HG03039 (cell line): ENCODE results near the gene VASN.
"Not testable (repeated sequence)": the region's sequence is repeated elsewhere in the genome, so short reads cannot be mapped to it uniquely, and the experiment has no call there.

Source experiments
- ATAC-seq: cut with Tn5 transposase; IDR thresholded peaks from one replicate; pipeline ENCODE4 v1.9.1; 2021; ENCODE audit warnings: mild to moderate bottlenecking, moderate library complexity; ENCODE audit not compliant: unreplicated experiment

The VASN gene

DNA sequence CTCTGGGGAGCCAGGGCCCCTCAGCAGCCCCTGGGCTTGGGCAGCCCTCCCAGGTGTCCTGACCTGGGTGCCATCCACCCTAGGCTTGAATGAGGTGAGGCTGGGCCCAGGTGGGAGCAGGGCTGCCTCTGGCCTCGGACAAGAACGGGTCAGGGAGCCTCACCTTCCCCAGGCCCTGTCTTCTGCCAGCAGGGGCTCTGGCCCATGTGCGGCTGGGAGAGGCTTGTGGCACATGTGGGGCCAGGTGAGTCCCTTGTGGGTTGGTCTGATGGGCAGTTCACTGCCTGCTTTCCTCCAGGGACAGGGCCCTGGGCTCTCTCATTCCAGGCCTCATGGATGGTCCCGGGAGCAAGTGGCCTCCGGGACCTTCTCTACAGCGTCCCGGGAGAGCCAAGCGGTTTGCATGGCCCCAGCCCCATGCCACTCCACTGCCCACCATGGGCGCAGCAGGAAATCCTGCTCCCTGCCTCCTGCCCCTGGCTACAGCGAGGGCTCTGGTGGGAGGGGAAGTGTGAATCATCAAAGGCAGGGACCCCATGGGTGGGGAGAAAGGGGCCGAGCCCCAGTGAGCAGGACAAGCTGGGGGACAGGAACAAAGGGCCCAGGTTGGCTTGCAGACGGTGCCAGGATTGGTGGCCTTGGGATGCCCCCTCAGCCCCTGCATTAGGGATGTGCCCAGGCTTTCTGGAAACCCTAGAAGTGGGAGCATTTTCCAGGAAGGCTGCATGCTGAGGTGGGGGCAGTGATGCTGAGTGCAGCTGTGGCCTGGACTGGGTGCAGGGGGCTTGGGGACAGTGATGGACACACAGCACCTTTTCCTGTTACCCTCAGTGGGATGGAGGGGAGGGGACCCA, 12.2 kb downstream of the VASN start:
- ATAC-seq, result no peak

- ATAC-seq, result no peak
Measured at GRCh38 chr16:4384509-4384942, 12.9 kb downstream of the VASN start.

- no peak for ATAC-seq
Measured at GRCh38 chr16:4385066-4385788, 13.6 kb downstream of the VASN start.

DNA sequence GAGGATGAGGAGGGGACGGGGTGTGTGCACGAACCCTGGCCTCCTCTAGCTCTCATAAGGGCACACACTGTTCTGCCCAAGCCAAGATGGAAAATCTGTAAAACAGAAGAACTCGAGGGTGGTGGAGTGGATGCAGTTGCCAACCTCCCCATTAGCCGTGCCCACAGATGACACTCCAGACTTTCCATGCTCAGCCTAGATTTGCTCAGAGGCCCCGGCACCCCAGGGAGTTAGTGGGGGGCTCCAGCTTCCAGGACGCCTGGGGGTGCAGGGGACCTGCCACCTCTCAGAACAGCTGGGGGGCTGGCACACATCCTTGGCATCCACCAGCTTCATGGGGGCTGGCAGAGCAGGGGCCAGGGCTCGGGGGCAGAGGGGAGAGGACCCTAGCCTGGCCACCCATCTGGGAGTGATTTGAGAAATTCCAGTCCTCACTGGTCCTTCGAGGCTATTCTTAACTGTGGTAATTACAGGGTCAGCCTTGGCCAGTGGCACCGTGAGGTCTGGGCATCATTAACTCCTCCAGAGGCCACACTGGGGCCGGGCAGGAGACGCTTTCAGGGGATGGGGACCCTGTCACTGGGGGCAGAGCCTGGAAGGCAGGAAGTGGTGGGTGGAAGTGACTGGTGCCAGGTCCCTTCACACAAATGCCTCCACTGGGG, 14.3 kb downstream of the VASN start:
- no peak for ATAC-seq

DNA sequence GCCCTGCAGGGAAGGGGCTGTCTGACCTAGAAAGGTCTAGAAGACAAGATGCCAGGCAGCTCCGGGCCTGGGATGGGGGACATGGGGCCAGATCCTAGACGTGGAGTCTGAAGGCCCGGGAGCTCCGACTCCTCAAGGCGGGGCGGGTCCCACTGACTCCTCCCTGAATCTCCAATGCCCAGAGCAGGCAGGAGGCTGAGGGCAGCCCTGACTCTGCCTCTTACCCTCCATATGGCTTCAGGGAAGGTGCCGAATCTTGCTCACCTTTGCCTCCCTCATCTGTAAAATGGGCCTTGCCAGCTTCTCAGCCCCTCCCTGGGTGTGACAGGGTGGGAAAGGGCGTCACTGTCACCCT, 14.8 kb downstream of the VASN start:
- no peak for ATAC-seq

- ATAC-seq, result no peak
Measured at GRCh38 chr16:4386951-4387565, 15.4 kb downstream of the VASN start.

GRCh38 chr16:4387781-4388180, 16.1 kb downstream of the VASN start:
- ATAC-seq, result no peak

DNA sequence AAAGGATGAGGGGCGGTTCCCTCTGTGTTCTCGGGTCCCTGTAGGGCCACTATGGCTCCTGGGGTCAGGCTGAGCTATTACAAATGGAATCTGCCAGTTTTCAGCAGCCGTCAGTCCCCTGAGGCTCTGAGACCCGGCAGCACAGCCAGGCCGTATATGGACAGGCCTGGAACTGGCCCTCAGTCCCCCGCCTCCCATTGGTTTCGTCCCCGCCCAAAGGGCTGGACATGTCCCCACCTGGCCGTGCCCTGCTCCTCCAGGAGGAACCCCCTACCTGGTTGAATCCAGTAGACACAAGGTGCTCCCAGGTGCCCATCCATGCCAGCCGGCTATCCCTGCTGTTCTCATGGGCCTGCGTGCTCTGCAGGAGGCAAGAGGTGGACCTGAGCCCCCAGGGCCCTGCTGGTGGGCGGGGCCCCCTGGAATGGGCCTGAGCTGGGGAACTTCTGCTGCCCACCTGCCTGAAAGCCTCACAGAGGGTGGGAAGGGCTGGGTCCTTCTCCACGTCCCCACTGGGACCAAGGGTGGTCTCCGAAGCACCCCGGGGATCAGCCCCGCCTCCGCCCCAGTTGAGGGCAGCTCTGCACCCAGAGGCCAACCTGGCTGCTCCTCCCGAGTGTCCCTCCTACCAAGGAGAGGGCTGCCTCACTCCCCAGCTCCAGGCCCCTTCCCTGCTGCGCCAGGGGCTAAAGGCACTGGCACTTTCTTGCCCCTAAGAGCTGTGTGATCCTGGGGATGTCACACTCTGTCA, 16.8 kb downstream of the VASN start:
- ATAC-seq, result no peak

DNA sequence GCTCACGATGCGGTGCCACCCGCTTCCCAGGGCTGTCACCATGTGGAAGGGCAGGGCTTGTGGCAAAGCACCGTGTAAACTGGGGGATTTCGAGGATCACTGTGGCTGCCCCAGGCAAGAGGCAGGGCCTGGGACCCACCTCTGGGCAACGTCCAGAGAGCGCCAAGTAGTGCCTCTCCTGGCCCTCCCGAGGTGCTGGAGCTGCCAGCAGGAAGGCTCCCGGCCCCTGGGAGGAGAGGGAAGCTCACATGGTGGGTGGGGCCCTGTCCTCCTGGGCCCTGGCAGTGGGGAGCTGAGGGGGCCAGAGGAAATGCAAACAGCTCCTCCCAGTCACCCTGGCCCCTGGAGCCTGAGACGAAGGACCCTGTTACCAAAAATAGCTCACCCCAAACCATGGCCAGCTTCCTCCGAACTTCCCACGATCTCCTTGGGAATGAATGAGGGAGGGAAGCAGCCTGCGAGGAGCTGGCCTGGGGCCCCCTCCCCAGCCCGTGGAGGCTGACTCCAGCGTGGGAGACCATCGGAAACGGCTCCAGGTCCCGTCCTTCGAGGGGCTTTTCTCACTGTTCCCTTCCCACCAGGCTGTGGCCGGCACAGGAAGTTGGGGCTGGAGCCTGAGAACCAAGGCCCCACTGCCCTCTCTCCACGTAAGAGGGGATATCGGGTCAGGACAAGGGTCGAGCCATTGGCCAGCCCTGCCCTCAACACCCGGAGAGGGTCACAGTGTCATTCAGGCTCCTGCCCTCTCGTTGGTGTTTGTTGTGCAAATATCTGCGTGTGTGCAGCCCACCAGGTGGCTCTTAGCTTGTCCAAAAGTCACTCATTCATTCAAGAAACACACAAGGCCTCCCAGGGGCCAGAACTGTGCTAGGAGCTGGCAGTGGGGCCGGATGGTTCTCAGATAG, 17.7 kb downstream of the VASN start:
- ATAC-seq, result no peak

- ATAC-seq, result no peak
Measured at GRCh38 chr16:4390266-4391260, 18.9 kb downstream of the VASN start.

- ATAC-seq, result no peak
Measured at GRCh38 chr16:4391631-4392381, 20.2 kb downstream of the VASN start.

DNA sequence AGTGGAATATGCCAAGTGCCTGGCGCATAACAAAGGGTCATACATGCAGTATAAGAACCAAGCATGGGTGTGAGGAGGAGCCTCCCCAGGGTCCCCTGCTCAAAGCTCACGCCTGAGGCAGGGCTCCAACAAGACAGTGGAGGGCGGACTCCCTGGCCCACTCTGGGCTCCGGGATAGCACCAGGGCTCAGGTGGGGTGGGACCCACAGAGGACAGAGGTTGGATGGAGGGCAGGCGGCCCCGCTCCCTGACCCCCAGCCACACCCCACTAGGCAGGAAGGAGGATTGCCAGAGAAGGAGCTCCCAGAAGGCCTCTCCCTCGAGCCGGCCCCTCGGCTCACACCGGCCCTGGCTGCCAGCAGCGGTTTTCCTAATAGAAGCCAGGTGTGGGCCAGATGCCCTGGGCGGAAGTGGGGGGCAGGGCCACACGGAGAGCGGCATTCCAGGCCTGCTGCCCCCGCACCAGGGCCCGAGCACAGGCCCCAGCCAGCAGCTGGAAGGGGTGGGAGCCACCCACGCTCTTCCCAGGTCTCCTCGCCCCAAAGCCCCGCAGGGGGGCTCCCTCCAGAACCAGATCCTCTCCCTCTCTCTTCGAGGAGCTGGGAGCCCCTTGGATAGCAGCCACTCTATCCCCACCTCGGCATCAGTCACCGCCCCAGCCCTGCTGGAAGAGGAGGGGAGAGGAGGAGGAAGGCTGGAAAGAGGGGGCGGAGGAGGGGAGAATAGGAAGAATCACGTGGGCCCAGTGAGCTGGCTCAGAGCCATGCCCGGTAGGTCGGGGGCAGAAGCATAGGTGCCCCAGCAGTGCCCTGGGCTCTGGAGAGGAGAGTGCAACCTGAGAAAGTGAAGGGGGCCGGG, 21.0 kb downstream of the VASN start:
- ATAC-seq, result no peak

DNA sequence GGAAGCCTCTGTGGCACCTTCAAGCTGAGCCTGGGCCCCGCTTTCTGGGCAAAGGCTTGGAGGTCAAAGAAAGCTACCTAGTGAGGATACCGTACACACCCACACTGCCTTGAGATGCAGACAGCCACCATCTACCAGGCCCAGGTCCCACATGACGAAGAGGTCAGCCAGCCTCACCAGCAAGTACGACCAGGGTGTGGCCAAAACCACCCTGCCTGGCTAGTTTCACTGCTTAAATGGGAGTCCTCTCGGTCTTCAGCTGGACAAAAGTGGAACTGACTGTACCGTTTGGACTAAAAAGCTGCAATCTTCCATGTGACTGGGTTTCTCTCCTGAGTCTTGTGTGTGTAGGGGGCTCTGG, 21.6 kb downstream of the VASN start:
- ATAC-seq, result no peak

DNA sequence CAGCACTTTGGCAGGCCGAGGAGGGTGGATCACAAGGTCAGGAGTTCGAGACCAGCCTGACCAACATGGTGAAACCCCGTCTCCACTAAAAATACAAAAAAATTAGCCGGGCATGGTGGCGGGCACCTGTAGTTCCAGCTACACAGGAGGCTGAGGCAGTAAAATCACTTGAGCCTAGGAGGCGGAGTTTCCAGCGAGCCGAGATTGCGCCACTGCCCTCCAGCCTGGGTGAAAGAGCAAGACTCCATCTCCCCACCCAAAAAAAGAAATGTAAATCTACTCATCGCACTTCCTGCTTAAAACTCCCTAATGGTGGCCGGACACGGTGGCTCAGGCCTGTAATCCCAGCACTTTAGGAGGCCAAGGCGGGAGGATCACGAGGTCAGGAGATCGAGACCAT, 22.2 kb downstream of the VASN start:
- ATAC-seq, result not testable (repeated sequence)

DNA sequence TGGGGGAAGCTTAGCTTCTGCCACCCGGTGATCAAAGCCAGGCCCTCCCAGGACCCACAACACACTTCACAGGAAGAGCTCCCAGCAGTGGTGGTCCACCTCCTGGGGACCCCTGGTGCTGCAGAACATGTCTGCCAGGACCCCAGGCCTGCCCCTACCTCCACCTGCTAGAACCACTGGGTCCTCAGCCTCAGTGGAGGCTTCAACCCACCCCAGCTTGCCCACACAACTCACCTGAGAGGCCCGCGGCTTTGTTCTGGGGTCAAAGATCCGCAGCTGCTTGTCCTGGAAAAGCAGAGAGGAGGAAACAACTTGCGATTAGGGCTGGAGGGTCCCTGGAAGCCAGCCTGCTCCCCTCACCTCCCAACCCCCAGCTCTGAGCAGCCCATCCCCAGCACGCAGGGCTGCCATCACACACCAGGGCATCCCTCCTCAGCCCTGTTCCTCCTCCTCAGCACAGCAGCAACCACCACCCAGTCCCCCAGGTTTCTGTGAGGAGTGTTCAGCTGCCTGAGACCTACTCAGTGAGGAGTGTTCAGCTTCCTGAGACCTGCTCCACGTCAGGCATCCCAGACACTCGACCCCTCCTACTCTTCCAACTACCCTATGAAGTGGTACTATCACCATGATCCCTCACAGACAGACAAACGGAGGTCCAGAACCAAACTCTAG, 23.5 kb downstream of the VASN start:
- no peak for ATAC-seq

DNA sequence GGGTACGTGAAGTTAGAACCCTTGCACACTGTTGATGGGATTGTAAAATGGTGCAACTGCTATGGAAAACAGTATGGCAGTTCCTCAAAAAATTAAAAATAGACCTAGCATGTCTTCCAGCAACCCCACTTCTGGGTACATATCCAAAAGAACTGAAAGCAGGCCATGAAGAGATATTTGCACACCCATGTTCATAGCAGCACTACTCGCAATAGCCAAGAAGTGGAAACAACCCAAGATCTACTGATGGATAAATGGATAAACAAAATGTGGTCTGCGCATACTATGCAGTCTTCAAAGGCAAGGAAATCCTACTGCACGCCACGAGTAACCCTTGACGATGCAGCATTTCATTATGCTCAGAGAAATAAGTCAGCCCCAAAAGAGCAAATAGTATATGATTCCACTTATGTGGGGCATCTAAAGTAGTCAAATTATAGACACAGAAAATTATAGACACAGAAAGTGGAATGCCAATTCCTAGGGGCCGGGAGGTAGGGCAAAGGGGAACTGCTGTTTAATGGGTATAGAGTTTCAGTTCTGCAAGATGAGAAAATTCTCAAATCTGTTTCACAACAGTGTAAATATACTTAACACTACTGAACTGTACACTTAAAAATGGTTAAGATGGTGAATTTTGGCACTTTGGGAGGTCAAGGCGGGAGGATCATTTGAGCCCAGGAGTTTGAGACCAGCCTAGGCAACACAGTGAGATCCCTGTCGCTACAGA, 27.5 kb downstream of the VASN start:
- ATAC-seq, result no peak
